Measurements from ENCODE around the gene TEX14. TPM values are rescaled to one million over a fixed set of nuclear protein-coding genes. Genes with fewer than 3 reads are reported as not detected.
"Not testable (repeated sequence)": the region's sequence is repeated elsewhere in the genome, so short reads cannot be mapped to it uniquely, and the experiment has no call there.

Gene TEX14
- total RNA-seq, 4 donors from 2014 or later, result under 0.01 to 0.21 TPM; not detected in 2

- 93 to 94% methylated on average over 26 of the region's 26 CpGs for WGBS, 2 donors
- Histone ChIP-seq H3K4me1 (peaks cover 0 to 4% (median 0%) of the 10 kb centered on the region in 4 donors), H3K36me3 (no peaks in the 10 kb centered on the region), H3K4me3 (no peak overlapping the region), H3K9me3 (no peaks in the 10 kb centered on the region), H3K27ac (no peak overlapping the region), H3K27me3 (no peaks in the 10 kb centered on the region)
- no peak for TF ChIP-seq CTCF (IDR thresholded peaks at IDR 0.05)
- TF ChIP-seq POLR2A (IDR thresholded peaks at IDR 0.05), result no peak
- no peak for TF ChIP-seq EP300 (IDR thresholded peaks at IDR 0.05)
- DNase-seq (ENCODE audit: low spot score in 2 of 2), result no peak
These were observed 30.3 kb downstream of the TEX14 start for GRCh38 chr17:58661499-58661898.

- Histone ChIP-seq H3K4me1 (peaks cover 0 to 4% (median 0%) of the 10 kb centered on the region in 4 donors), H3K27ac (no peak overlapping the region), H3K4me3 (no peak overlapping the region), H3K36me3 (no peaks in the 10 kb centered on the region), H3K9me3 (no peaks in the 10 kb centered on the region), H3K27me3 (no peaks in the 10 kb centered on the region)
- TF ChIP-seq POLR2A (IDR thresholded peaks at IDR 0.05), result no peak
- TF ChIP-seq CTCF (IDR thresholded peaks at IDR 0.05), result no peak
- TF ChIP-seq EP300 (IDR thresholded peaks at IDR 0.05), result no peak
- DNase-seq (ENCODE audit: low spot score in 2 of 2), result no peak
- 88 to 93% methylated on average over 4 of the region's 4 CpGs for WGBS, 2 donors
These were observed 31.2 kb downstream of the TEX14 start for GRCh38 chr17:58660621-58661020.

GRCh38 chr17:58659714-58660084, 32.1 kb downstream of the TEX14 start:
- not testable (repeated sequence) for H3K4me1 ChIP-seq; H3K36me3 ChIP-seq; H3K9me3 ChIP-seq; H3K27me3 ChIP-seq; DNase-seq (ENCODE audit: low spot score in 2 of 2)
- H3K4me3 ChIP-seq, result peak overlapping the region; percentile 28 to 39 (median 30)
- WGBS, 2 donors, result 46% methylated on average over 9 of the region's 9 CpGs
- H3K27ac ChIP-seq, result peak overlapping the region; percentile 65 to 83 (median 78)

- peak; percentile 59 to 90 for DNase-seq (ENCODE audit: low spot score in 2 of 2)
- 2% methylated on average over 38 of the region's 38 CpGs for WGBS, 2 donors
These were observed 32.8 kb downstream of the TEX14 start for GRCh38 chr17:58658804-58659713.

GRCh38 chr17:58657962-58658803, 33.7 kb downstream of the TEX14 start:
- WGBS, 2 donors, result 48 to 52% methylated on average over 10 of the region's 10 CpGs
- not testable (repeated sequence) for H3K36me3 ChIP-seq; H3K4me1 ChIP-seq; H3K9me3 ChIP-seq; H3K27me3 ChIP-seq; DNase-seq (ENCODE audit: low spot score in 2 of 2)
- Histone ChIP-seq H3K4me3 (peak overlapping the region in 2 of 4 donors; percentile 31 to 39), H3K27ac (peak overlapping the region; percentile 65 to 83 (median 78))

More at GRCh38 chr17:58658804-58659713, 32.8 kb downstream of the TEX14 start:
- peaks cover 0 to 4% (median 0%) of the 10 kb centered on the region in 4 donors for H3K4me1 ChIP-seq
- H3K27ac ChIP-seq, result peak overlapping the region; percentile 65 to 83 (median 78)
- H3K36me3 ChIP-seq, result no peaks in the 10 kb centered on the region
- H3K9me3 ChIP-seq, result no peaks in the 10 kb centered on the region
- H3K27me3 ChIP-seq, result no peaks in the 10 kb centered on the region
- TF ChIP-seq EP300 (IDR thresholded peaks at IDR 0.05), result peak; percentile 82 to 100
- peak in 1 of 5 experiments; percentile 57 for TF ChIP-seq CTCF (IDR thresholded peaks at IDR 0.05)
- TF ChIP-seq POLR2A (IDR thresholded peaks at IDR 0.05), result peak; percentile 92 to 100
- H3K4me3 ChIP-seq, result peak overlapping the region; percentile 28 to 39 (median 30)

GRCh38 chr17:58648236-58648635, 43.6 kb downstream of the TEX14 start:
- Histone ChIP-seq H3K4me1 (no peaks in the 10 kb centered on the region), H3K36me3 (no peaks in the 10 kb centered on the region), H3K27ac (no peak overlapping the region), H3K4me3 (no peak overlapping the region), H3K27me3 (no peaks in the 10 kb centered on the region), H3K9me3 (no peaks in the 10 kb centered on the region)
- TF ChIP-seq EP300 (IDR thresholded peaks at IDR 0.05), result no peak
- no peak for TF ChIP-seq POLR2A (IDR thresholded peaks at IDR 0.05)
- no peak for TF ChIP-seq CTCF (IDR thresholded peaks at IDR 0.05)
- DNase-seq (ENCODE audit: low spot score in 2 of 2), result no peak
